OCI-LY7 (cell line): ENCODE measurements around the gene YIF1B. TPM values are rescaled to one million over a fixed set of nuclear protein-coding genes. Genes with fewer than 3 reads are reported as not detected.

Experiments used
- BruUV-seq: library from RNA; stranded (reverse); fragments of 400-500 nt; replicated peaks from 2 replicates; lab custom pipeline; 2021; lab: Mats Ljungman, UMichigan
- CTCF ChIA-PET: fragments of 300-600 bp; sonication (Branson Sonifier 250); formaldehyde crosslinking; loops from one replicate; lab custom pipeline; 2022; ENCODE audit warnings: antibody characterized with exemption; ENCODE audit not compliant: unreplicated experiment; lab: Charles Lee
- POLR2A ChIA-PET: fragments of 300-600 bp; sonication (Branson Sonifier 250); formaldehyde crosslinking; loops from one replicate; lab custom pipeline; 2022; ENCODE audit warnings: antibody characterized with exemption; lab: Charles Lee
- DNase-seq: peaks from one replicate; pipeline ENCODE4 v3.0.0-alpha.2; 2015; ENCODE audit warnings: low spot score
- H2AFZ ChIP-seq: fragments of 200-600 bp; sonication (generic), shearing (Covaris generic); 2 replicates; pipeline ENCODE4 v1.6.1; 2014; ENCODE audit warnings: mild to moderate bottlenecking, antibody characterized with exemption, low read length, moderate library complexity
- H3K27ac ChIP-seq: fragments of 200-600 bp; sonication (generic); 2 replicates; pipeline ENCODE4 v1.5.1; 2014; ENCODE audit warnings: mixed run types, low read depth, mild to moderate bottlenecking, moderate library complexity, low read length, inconsistent platforms; ENCODE audit not compliant: poor library complexity, severe bottlenecking
- H3K36me3 ChIP-seq: fragments of 200-600 bp; sonication (generic); 2 replicates; pipeline ENCODE4 v1.6.1; 2014; ENCODE audit warnings: mild to moderate bottlenecking, antibody characterized with exemption, low read length, moderate library complexity, mixed read lengths; ENCODE audit not compliant: insufficient read depth
- H3K4me1 ChIP-seq: fragments of 200-600 bp; sonication (generic); 2 replicates; pipeline ENCODE4 v1.5.1; 2014; ENCODE audit warnings: mild to moderate bottlenecking, low read length; ENCODE audit not compliant: insufficient read depth, poor library complexity, severe bottlenecking
- H3K4me2 ChIP-seq: fragments of 200-600 bp; sonication (generic); 2 replicates; pipeline ENCODE4 v1.6.1; 2014; ENCODE audit warnings: mild to moderate bottlenecking, low read length
- H3K4me3 ChIP-seq: fragments of 200-600 bp; sonication (generic); 2 replicates; pipeline ENCODE4 v1.5.1; 2014; ENCODE audit warnings: mild to moderate bottlenecking, low read depth, low read length; ENCODE audit not compliant: poor library complexity, severe bottlenecking
- H3K79me2 ChIP-seq: fragments of 200-600 bp; sonication (generic); 2 replicates; pipeline ENCODE4 v1.6.1; 2016; ENCODE audit warnings: low read depth, mild to moderate bottlenecking, low read length, moderate library complexity, mixed read lengths; ENCODE audit not compliant: insufficient read depth
- H3K9me2 ChIP-seq: fragments of 200-600 bp; sonication (generic); 2 replicates; pipeline ENCODE4 v1.6.1; 2016; ENCODE audit warnings: mild to moderate bottlenecking, low read length, mixed read lengths; ENCODE audit not compliant: insufficient read depth
- H3K9me3 ChIP-seq: fragments of 200-600 bp; sonication (generic); 2 replicates; pipeline ENCODE4 v1.6.1; 2014; ENCODE audit warnings: mild to moderate bottlenecking, mixed run types, low read length, mixed read lengths
- H4K20me1 ChIP-seq: fragments of 200-600 bp; sonication (generic); 2 replicates; pipeline ENCODE4 v1.6.1; 2014; ENCODE audit warnings: mild to moderate bottlenecking, antibody characterized with exemption, low read length, moderate library complexity, mixed read lengths; ENCODE audit not compliant: insufficient read depth
- CTCF ChIP-seq: fragments of 200-600 bp; sonication (generic); conservative IDR thresholded peaks from 2 replicates; pipeline ENCODE4 v1.5.1; 2014; ENCODE audit warnings: mild to moderate bottlenecking, antibody characterized with exemption, low read length, moderate library complexity, mixed read lengths
- EZH2phosphoT487 ChIP-seq: fragments of 200-600 bp; sonication (generic); IDR thresholded peaks from 2 replicates; pipeline ENCODE4 v1.6.1; 2018; ENCODE audit warnings: low read depth, borderline replicate concordance, mild to moderate bottlenecking, mixed run types, antibody characterized with exemption, low read length, moderate library complexity, mixed read lengths
- intact Hi-C: fragments of 100-400 bp; cut with micrococcal nuclease; formaldehyde crosslinking; loops from one replicate; pipeline ENCODE4 v1.10.0; 2022; ENCODE audit not compliant: unreplicated experiment
- total RNA-seq, 2 experiments: library from RNA; depleted of rRNA in 1 of 2; stranded (reverse); fragments of >200 nt in 1 of 2; shearing (Covaris generic) in 1 of 2; gene quantifications; 2 replicates each; pipeline ENCODE4 v1.2.3, GENCODE V29; 2014 to 2022

Gene YIF1B
- total RNA-seq, 2 experiments from 2014 or later = 64.3 to 68.3 TPM

- Histone ChIP-seq H4K20me1 (no peaks in the 10 kb centered on the region), H3K4me3 (no peak overlapping the region), H3K4me1 (peaks cover 20% of the 10 kb centered on the region), H3K9me3 (no peaks in the 10 kb centered on the region), H2AFZ (no peak overlapping the region), H3K79me2 (no peaks in the 10 kb centered on the region), H3K9me2 (no peaks in the 10 kb centered on the region), H3K27ac (no peak overlapping the region), H3K4me2 (peak overlapping the region; percentile 34), H3K36me3 (no peaks in the 10 kb centered on the region)
- intact Hi-C loops = no loop called here
- TF ChIP-seq CTCF (no peak), EZH2phosphoT487 (no peak)
- POLR2A ChIA-PET = interaction anchor here (0.6 to 1.0 kb wide), 2 partner anchors 23 to 40 kb away, joined by 3 to 5 read pairs; no protein-coding TSS in a partner anchor
- no TSS peak for BruUV-seq
- CTCF ChIA-PET = no interaction called here
- DNase-seq = peak; percentile 34
Observed at GRCh38 chr19:38284422-38284821, 31.3 kb downstream of the YIF1B start.

DNA sequence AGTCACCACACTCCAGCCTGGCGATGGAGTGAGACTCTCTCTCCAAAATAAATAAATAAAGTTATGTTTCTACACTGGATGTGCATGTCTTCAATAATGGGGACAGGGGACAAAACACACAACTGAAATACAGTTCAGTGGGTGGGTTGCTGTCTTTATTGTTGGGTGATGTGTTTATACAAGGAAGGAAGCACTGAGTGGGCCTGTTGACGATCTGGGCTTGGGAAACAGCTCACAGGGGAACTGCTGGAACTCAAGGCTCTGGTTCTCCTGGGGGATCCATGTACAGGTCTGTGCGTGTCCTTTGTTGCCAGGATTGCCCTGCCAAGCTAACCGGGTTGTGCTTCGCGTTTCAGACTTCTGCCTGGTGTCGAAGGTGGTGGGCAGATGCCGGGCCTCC lies 32.5 kb downstream of the YIF1B start:
- H3K4me1 ChIP-seq = peaks cover 20% of the 10 kb centered on the region
- no peak overlapping the region for H3K4me3 ChIP-seq
- ChIA-PET POLR2A (interaction anchor here (0.7 kb wide), 2 partner anchors 48 to 95 kb away, joined by 3 read pairs; no protein-coding TSS in a partner anchor), CTCF (no interaction called here)
- BruUV-seq = no TSS peak
- no peak overlapping the region for H3K27ac ChIP-seq
- TF ChIP-seq EZH2phosphoT487 (no peak), CTCF (no peak)
- DNase-seq = no peak
- H3K79me2 ChIP-seq = no peaks in the 10 kb centered on the region
- no peaks in the 10 kb centered on the region for H3K9me2 ChIP-seq
- H4K20me1 ChIP-seq = no peaks in the 10 kb centered on the region
- no peaks in the 10 kb centered on the region for H3K36me3 ChIP-seq
- H3K4me2 ChIP-seq = no peak overlapping the region
- intact Hi-C loops = no loop called here
- no peaks in the 10 kb centered on the region for H3K9me3 ChIP-seq
- H2AFZ ChIP-seq = no peak overlapping the region

GRCh38 chr19:38281811-38282566 lies 33.8 kb downstream of the YIF1B start:
- no peaks in the 10 kb centered on the region for H3K79me2 ChIP-seq
- POLR2A ChIA-PET = interaction anchor here (1.2 kb wide), 1 partner anchor 14 kb away, joined by 3 read pairs; no protein-coding TSS in a partner anchor

More at GRCh38 chr19:38281811-38282566, 33.8 kb downstream of the YIF1B start:
- Histone ChIP-seq H3K4me3 (no peak overlapping the region), H4K20me1 (no peaks in the 10 kb centered on the region), H3K9me3 (no peaks in the 10 kb centered on the region), H3K27ac (no peak overlapping the region), H3K4me1 (peaks cover 20% of the 10 kb centered on the region), H2AFZ (no peak overlapping the region), H3K9me2 (no peaks in the 10 kb centered on the region), H3K36me3 (no peaks in the 10 kb centered on the region), H3K4me2 (no peak overlapping the region)
- CTCF ChIA-PET = no interaction called here
- BruUV-seq = no TSS peak
- intact Hi-C loops = no loop called here
- DNase-seq = no peak
- TF ChIP-seq EZH2phosphoT487 = no peak
- no peak for TF ChIP-seq CTCF
